ENCODE data around the gene RGL1. TPM values are rescaled to one million over a fixed set of nuclear protein-coding genes. Genes with fewer than 3 reads are reported as not detected.

Gene RGL1
- total RNA-seq, 2 experiments from 2014 or later, result 1.3 to 1.4 TPM

- ATAC-seq, result no peak
These were observed 10.8 kb upstream of the RGL1 start for GRCh38 chr1:183794088-183794487.

DNA sequence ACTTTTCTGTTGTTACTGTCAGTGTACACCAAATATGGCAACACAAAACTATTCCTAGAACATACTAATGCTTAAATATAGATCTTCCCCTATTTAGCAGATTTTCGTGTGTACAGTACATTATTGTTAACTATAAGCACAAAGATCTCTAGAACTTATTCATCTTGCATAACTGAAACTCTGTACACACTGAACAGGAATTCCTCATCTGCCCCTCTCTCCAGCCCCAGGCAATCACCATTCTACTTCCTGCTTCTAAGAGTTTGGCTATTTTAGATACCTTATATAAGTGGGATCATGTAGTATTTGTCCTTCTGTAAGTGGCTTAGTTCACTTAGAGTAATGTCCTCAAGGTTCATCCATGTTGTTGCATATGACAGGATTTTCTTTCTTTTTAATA lies 4.5 kb upstream of the RGL1 start:
- ChIA-PET CTCF (no interaction called here), POLR2A (no interaction called here)
- H3K27ac Mint-ChIP-seq, result no peak overlapping the region
- DNase-seq (no peak), ATAC-seq (no peak)
- peaks cover 3% of the 10 kb centered on the region for H3K27me3 Mint-ChIP-seq (ENCODE audit: low read depth)
- peaks cover 4% of the 10 kb centered on the region for H3K4me1 Mint-ChIP-seq (ENCODE audit: low read depth)
- H3K9me3 Mint-ChIP-seq (ENCODE audit: insufficient read depth), result peaks cover 21% of the 10 kb centered on the region
- peaks cover 4% of the 10 kb centered on the region for H3K36me3 Mint-ChIP-seq (ENCODE audit: low read depth)
- H3K4me3 Mint-ChIP-seq, result no peak overlapping the region

More at GRCh38 chr1:183794088-183794487, 10.8 kb upstream of the RGL1 start:
- Mint-ChIP-seq H3K36me3 (ENCODE audit: low read depth) (no peaks in the 10 kb centered on the region), H3K9me3 (ENCODE audit: insufficient read depth) (no peaks in the 10 kb centered on the region), H3K4me3 (no peak overlapping the region), H3K4me1 (ENCODE audit: low read depth) (no peaks in the 10 kb centered on the region), H3K27me3 (ENCODE audit: low read depth) (no peaks in the 10 kb centered on the region), H3K27ac (no peak overlapping the region)
- POLR2A ChIA-PET, result no interaction called here
- CTCF ChIA-PET, result no interaction called here
- no peak for DNase-seq

GRCh38 chr1:183801649-183802048 lies 3.3 kb upstream of the RGL1 start:
- POLR2A ChIA-PET, result interaction anchor here (0.5 kb wide), 1 partner anchor 21 kb away, joined by 4 read pairs; no protein-coding TSS in a partner anchor
- peaks cover 21% of the 10 kb centered on the region for H3K9me3 Mint-ChIP-seq (ENCODE audit: insufficient read depth)
- H3K27ac Mint-ChIP-seq, result no peak overlapping the region
- H3K27me3 Mint-ChIP-seq (ENCODE audit: low read depth), result peaks cover 7% of the 10 kb centered on the region
- DNase-seq (no peak), ATAC-seq (no peak)
- CTCF ChIA-PET, result no interaction called here
- peaks cover 4% of the 10 kb centered on the region for H3K36me3 Mint-ChIP-seq (ENCODE audit: low read depth)
- H3K4me3 Mint-ChIP-seq, result no peak overlapping the region
- H3K4me1 Mint-ChIP-seq (ENCODE audit: low read depth), result peaks cover 6% of the 10 kb centered on the region

- CTCF ChIA-PET, result no interaction called here
- H3K27me3 Mint-ChIP-seq (ENCODE audit: low read depth), result peaks cover 10% of the 10 kb centered on the region
- H3K9me3 Mint-ChIP-seq (ENCODE audit: insufficient read depth), result peaks cover 21% of the 10 kb centered on the region
- ATAC-seq (no peak), DNase-seq (no peak)
- H3K4me1 Mint-ChIP-seq (ENCODE audit: low read depth), result peaks cover 6% of the 10 kb centered on the region
- H3K4me3 Mint-ChIP-seq, result no peak overlapping the region
- H3K27ac Mint-ChIP-seq, result no peak overlapping the region
- peaks cover 4% of the 10 kb centered on the region for H3K36me3 Mint-ChIP-seq (ENCODE audit: low read depth)
- POLR2A ChIA-PET, result interaction anchor here (1.5 kb wide), 1 partner anchor 38 kb away, joined by 4 read pairs; no protein-coding TSS in a partner anchor
These were observed 533 bp upstream of the RGL1 start for GRCh38 chr1:183804387-183804786.

- CTCF ChIA-PET, result interaction anchor here (1.7 to 2.1 kb wide), 2 partner anchors 110 to 151 kb away, joined by 5 read pairs; no protein-coding TSS in a partner anchor
- H3K4me1 Mint-ChIP-seq (ENCODE audit: low read depth), result peaks cover 6% of the 10 kb centered on the region
These were observed 1.2 kb downstream of the RGL1 start for GRCh38 chr1:183806125-183806524.

DNA sequence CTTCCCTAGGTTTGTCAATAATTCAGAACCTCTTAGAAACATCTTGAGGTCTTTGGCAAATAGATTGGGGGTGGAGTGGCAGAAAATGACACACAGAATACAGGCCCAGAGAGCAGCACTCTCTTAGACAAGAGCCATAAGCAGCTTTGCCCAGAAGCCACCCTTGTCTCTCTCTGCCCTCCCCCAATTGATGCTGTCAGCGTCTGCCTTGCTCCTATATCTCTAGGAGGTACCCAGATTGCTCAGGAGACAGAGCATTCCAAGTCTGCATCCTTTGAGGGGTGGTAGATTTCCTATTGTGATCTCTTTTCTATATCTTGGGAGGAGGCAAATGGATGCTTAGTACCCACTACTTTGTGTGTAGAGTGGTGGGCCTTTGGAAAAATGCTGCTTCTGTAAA lies 1.8 kb downstream of the RGL1 start:
- ChIA-PET CTCF (interaction anchor here (0.9 to 2.1 kb wide), 3 partner anchors 9 to 151 kb away, joined by 3 to 5 read pairs (median 5); no protein-coding TSS in a partner anchor), POLR2A (no interaction called here)
- peaks cover 12% of the 10 kb centered on the region for H3K9me3 Mint-ChIP-seq (ENCODE audit: insufficient read depth)
- DNase-seq (no peak), ATAC-seq (no peak)
- H3K27me3 Mint-ChIP-seq (ENCODE audit: low read depth), result peaks cover 10% of the 10 kb centered on the region
- peaks cover 3% of the 10 kb centered on the region for H3K36me3 Mint-ChIP-seq (ENCODE audit: low read depth)
- H3K27ac Mint-ChIP-seq, result no peak overlapping the region
- no peak overlapping the region for H3K4me3 Mint-ChIP-seq
- H3K4me1 Mint-ChIP-seq (ENCODE audit: low read depth), result peaks cover 6% of the 10 kb centered on the region

More at GRCh38 chr1:183806125-183806524, 1.2 kb downstream of the RGL1 start:
- no peak for DNase-seq
- H3K27ac Mint-ChIP-seq, result no peak overlapping the region
- ATAC-seq, result no peak
- peaks cover 10% of the 10 kb centered on the region for H3K27me3 Mint-ChIP-seq (ENCODE audit: low read depth)
- H3K4me3 Mint-ChIP-seq, result no peak overlapping the region
- H3K36me3 Mint-ChIP-seq (ENCODE audit: low read depth), result peaks cover 4% of the 10 kb centered on the region
- POLR2A ChIA-PET, result interaction anchor here (1.5 kb wide), 1 partner anchor 37 kb away, joined by 4 read pairs; no protein-coding TSS in a partner anchor
- peaks cover 16% of the 10 kb centered on the region for H3K9me3 Mint-ChIP-seq (ENCODE audit: insufficient read depth)

- H3K27ac Mint-ChIP-seq, result no peak overlapping the region
- no peak overlapping the region for H3K4me3 Mint-ChIP-seq
- H3K36me3 Mint-ChIP-seq (ENCODE audit: low read depth), result no peaks in the 10 kb centered on the region
- H3K9me3 Mint-ChIP-seq (ENCODE audit: insufficient read depth), result peaks cover 5% of the 10 kb centered on the region
- peaks cover 6% of the 10 kb centered on the region for H3K4me1 Mint-ChIP-seq (ENCODE audit: low read depth)
- POLR2A ChIA-PET, result no interaction called here
- H3K27me3 Mint-ChIP-seq (ENCODE audit: low read depth), result peaks cover 10% of the 10 kb centered on the region
- DNase-seq, result no peak
- ATAC-seq, result no peak
- CTCF ChIA-PET, result interaction anchor here (0.9 kb wide), 1 partner anchor 10 kb away, joined by 3 read pairs; no protein-coding TSS in a partner anchor
These were observed 2.7 kb downstream of the RGL1 start for GRCh38 chr1:183807549-183808168.

DNA sequence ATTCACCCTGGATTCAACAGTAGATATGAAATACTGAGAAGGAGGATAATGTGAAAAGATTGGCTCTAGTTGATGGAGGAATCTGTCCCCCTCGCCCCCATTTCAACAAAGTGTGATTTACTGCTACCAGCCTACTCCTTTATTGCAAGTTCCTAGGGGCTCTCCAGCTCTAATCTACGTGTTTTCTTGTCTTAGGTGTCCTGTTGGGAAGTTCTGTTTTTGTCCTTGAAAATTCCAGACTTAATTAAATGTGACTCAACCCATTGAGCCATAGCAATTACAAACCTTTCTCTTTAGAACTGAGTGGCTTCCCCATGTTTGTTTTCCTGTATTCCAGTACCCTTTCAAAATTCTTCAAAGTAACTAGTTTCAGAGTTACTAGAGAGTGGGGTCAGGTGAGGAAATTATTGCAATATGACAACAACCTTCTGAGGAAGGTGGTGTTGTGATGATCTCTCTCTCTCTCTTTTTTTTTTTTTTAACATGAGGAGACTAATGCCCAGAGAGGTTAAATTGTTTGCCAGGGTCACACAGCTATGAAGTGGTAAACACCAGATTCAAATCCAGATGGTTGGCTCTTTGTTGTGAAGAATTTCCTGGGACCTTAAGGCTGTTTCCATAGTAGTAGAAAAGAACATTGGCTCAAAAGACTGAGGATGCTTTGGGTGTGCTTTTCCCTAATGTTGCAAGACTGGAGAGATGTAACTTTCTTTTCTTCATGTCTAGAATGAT lies 3.5 kb downstream of the RGL1 start:
- Mint-ChIP-seq H3K36me3 (ENCODE audit: low read depth) (no peaks in the 10 kb centered on the region), H3K4me3 (no peak overlapping the region), H3K27ac (no peak overlapping the region), H3K27me3 (ENCODE audit: low read depth) (peaks cover 10% of the 10 kb centered on the region), H3K9me3 (ENCODE audit: insufficient read depth) (peaks cover 5% of the 10 kb centered on the region), H3K4me1 (ENCODE audit: low read depth) (peaks cover 6% of the 10 kb centered on the region)
- POLR2A ChIA-PET, result no interaction called here
- CTCF ChIA-PET, result no interaction called here
- ATAC-seq, result no peak
- DNase-seq, result no peak

- Mint-ChIP-seq H3K27ac (no peak overlapping the region), H3K4me3 (no peak overlapping the region), H3K9me3 (ENCODE audit: insufficient read depth) (no peaks in the 10 kb centered on the region), H3K36me3 (ENCODE audit: low read depth) (no peaks in the 10 kb centered on the region), H3K4me1 (ENCODE audit: low read depth) (peaks cover 5% of the 10 kb centered on the region), H3K27me3 (ENCODE audit: low read depth) (peaks cover 10% of the 10 kb centered on the region)
- POLR2A ChIA-PET, result no interaction called here
- no peak for ATAC-seq
- CTCF ChIA-PET, result no interaction called here
- DNase-seq, result no peak
These were observed 5.2 kb downstream of the RGL1 start for GRCh38 chr1:183810121-183810520.

GRCh38 chr1:183810756-183811544 lies 6.0 kb downstream of the RGL1 start:
- Mint-ChIP-seq H3K4me1 (ENCODE audit: low read depth) (no peaks in the 10 kb centered on the region), H3K27ac (no peak overlapping the region), H3K36me3 (ENCODE audit: low read depth) (no peaks in the 10 kb centered on the region), H3K27me3 (ENCODE audit: low read depth) (peaks cover 5% of the 10 kb centered on the region), H3K9me3 (ENCODE audit: insufficient read depth) (no peaks in the 10 kb centered on the region), H3K4me3 (no peak overlapping the region)
- ChIA-PET CTCF (no interaction called here), POLR2A (no interaction called here)
- no peak for DNase-seq
- no peak for ATAC-seq

GRCh38 chr1:183812128-183812527 lies 7.2 kb downstream of the RGL1 start:
- ATAC-seq (no peak), DNase-seq (no peak)
- Mint-ChIP-seq H3K4me3 (no peak overlapping the region), H3K36me3 (ENCODE audit: low read depth) (no peaks in the 10 kb centered on the region), H3K27ac (no peak overlapping the region), H3K9me3 (ENCODE audit: insufficient read depth) (no peaks in the 10 kb centered on the region), H3K27me3 (ENCODE audit: low read depth) (no peaks in the 10 kb centered on the region), H3K4me1 (ENCODE audit: low read depth) (no peaks in the 10 kb centered on the region)
- CTCF ChIA-PET, result no interaction called here
- POLR2A ChIA-PET, result no interaction called here

Measured in activated CD8-positive, alpha-beta T cell treated with anti-CD3 and anti-CD28 coated beads, Interleukin-2, amount 10 ng/mL, durations not matched to agents 7 days and 5 days (primary cell).